HUES64 (cell line): ENCODE data around the gene DNAH17.

Experiments
- H3K27ac ChIP-seq: 2 replicates; pipeline ENCODE4 v1.7.0; 2013; ENCODE audit warnings: low read depth, low read length, inconsistent platforms
- H3K27me3 ChIP-seq: 2 replicates; pipeline ENCODE4 v1.6.1; 2013; ENCODE audit warnings: mild to moderate bottlenecking, low read length; ENCODE audit not compliant: insufficient read depth
- H3K36me3 ChIP-seq: 2 replicates; pipeline ENCODE4 v1.6.1; 2013; ENCODE audit warnings: mild to moderate bottlenecking, low read length; ENCODE audit not compliant: insufficient read depth
- H3K4me1 ChIP-seq: 2 replicates; pipeline ENCODE4 v1.6.1; 2013; ENCODE audit warnings: mild to moderate bottlenecking, low read length, moderate library complexity; ENCODE audit not compliant: insufficient read depth
- H3K4me3 ChIP-seq: 2 replicates; pipeline ENCODE4 v1.5.1; 2013; ENCODE audit warnings: mild to moderate bottlenecking, low read length, moderate library complexity
- H3K9ac ChIP-seq: 2 replicates; pipeline ENCODE4 v1.6.1; 2013; ENCODE audit warnings: mild to moderate bottlenecking, low read depth, low read length
- H3K9me3 ChIP-seq: 2 replicates; pipeline ENCODE4 v1.6.1; 2013; ENCODE audit warnings: low read depth, low read length; ENCODE audit not compliant: insufficient read depth
- WGBS: fragments of 150-250, 120-280 bp; methylation state at CpG from one replicate; pipeline ENCODE4 v1.1.7; 2013; ENCODE audit warnings: missing lambda C conversion rate; 5-methylcytosine and 5-hydroxymethylcytosine counted together

DNAH17 gene

GRCh38 chr17:78462148-78462547, 115.0 kb downstream of the DNAH17 start:
- Histone ChIP-seq H3K4me3 (no peak overlapping the region), H3K27me3 (no peaks in the 10 kb centered on the region), H3K9ac (no peak overlapping the region), H3K36me3 (no peaks in the 10 kb centered on the region), H3K9me3 (no peaks in the 10 kb centered on the region), H3K4me1 (no peaks in the 10 kb centered on the region), H3K27ac (no peak overlapping the region)
- 72% methylated on average over 8 of the region's 8 CpGs for WGBS

DNA sequence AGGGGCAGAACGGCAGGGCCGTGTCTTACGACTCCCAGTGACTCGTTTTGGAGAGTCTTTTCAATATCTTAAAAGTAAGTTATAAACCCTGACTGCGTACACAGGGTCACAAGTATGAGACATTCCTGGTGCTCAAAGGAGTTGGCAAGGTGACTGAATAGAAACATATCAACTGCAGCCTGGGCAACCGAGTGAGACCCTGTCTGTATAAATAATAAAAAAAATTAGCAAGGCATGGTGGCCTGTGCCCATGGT, 115.5 kb downstream of the DNAH17 start:
- H3K9ac ChIP-seq = no peak overlapping the region
- no peak overlapping the region for H3K27ac ChIP-seq
- no peaks in the 10 kb centered on the region for H3K9me3 ChIP-seq
- no peaks in the 10 kb centered on the region for H3K36me3 ChIP-seq
- no peaks in the 10 kb centered on the region for H3K27me3 ChIP-seq
- WGBS = 79% methylated on average over 6 of the region's 6 CpGs
- H3K4me3 ChIP-seq = no peak overlapping the region
- H3K4me1 ChIP-seq = no peaks in the 10 kb centered on the region

DNA sequence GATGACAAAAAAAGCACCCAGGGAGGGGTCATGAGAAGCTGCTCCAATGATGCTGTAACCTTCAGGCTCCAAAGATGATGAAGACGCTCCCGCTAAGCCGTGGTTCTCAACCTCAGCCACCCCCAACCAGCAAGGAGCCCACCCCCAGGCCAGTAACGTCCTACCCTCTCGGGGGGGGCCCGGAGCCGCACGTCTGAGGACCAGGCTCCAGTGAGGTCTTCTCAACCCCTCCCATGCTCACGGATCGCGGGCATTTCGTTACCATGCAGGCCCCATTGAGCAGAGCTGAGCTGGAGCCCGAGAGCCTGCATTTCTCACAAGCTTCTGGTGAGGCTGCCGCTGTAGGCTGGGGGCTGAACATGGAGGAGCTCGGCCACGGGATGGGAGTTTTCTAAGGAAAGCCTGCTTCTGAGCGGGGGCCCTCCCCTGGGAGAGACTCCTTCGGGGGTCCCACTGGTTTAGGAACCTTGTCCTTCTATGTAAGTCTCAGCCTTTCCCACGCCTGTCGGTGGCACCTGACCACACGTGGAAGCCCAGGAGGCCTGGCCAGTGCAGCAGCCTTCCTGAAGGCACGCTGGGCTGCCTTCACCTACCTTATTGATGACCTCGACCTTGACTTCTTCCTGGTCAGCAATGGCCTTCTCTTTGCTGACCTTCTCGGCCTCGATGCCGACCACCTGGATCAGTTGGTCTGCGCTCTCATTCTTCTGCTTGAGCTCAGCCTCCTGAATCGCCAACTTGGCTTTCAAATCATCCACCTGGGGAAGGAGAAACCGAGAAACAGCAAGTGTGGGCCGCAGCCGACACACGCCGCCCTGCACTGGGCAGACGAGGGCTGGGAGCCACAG, 116.0 kb downstream of the DNAH17 start:
- H3K27me3 ChIP-seq = no peaks in the 10 kb centered on the region
- WGBS = 93% methylated on average over 34 of the region's 34 CpGs

DNA sequence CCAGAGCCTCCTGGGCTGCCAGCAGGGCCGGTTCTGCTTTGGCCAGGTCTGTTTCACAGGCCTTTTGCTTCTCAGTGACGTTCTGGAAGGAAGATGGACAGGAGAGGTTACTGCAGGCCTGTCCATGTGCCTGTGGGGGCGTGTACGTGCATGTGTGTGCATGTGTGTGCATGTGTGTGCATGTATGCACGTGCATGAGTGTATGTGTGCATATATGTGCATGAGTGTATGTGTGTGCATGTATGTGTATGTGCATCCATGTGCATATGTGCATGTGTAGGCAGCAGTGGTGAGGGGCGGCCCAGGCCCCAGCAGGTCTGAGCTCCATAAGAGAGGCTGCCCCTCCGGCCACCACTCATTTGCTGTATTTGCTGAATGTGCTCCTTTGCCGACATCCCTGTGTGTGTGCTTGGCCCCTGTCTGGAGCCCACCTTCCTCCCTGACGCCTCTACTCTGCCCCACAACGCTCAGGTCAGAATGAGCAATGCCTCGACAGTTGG, 117.0 kb downstream of the DNAH17 start:
- Histone ChIP-seq H3K4me1 (no peaks in the 10 kb centered on the region), H3K9me3 (no peaks in the 10 kb centered on the region), H3K27ac (no peak overlapping the region), H3K27me3 (no peaks in the 10 kb centered on the region), H3K4me3 (no peak overlapping the region), H3K36me3 (no peaks in the 10 kb centered on the region), H3K9ac (no peak overlapping the region)
- 85% methylated on average over 11 of the region's 11 CpGs for WGBS

More for the DNA sequence above, 116.0 kb downstream of the DNAH17 start:
- H3K36me3 ChIP-seq = no peaks in the 10 kb centered on the region
- H3K9me3 ChIP-seq = no peaks in the 10 kb centered on the region
- H3K4me1 ChIP-seq = no peaks in the 10 kb centered on the region
- H3K27ac ChIP-seq = no peak overlapping the region
- no peak overlapping the region for H3K4me3 ChIP-seq
- H3K9ac ChIP-seq = no peak overlapping the region

DNA sequence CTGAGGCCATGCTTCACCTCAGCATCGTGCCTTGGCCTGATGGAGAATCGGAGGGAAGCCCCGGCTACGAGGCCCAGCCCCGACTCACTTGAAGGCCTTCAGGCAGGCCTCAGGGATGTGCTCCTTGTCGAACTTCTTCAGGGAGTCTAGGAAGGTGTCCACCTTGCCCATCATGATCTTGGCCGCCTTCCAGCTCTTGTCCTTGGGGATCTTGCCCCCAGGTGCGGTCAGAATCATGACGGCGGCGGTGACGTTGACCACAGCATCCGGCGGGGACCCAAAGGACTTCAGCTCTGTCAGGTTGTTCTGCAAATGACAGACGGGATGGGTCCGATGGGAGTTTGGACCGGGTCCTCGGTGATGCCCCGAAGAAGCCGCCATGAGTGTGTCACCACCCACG, 117.5 kb downstream of the DNAH17 start:
- H3K27ac ChIP-seq = no peak overlapping the region
- H3K9ac ChIP-seq = no peak overlapping the region
- no peaks in the 10 kb centered on the region for H3K4me1 ChIP-seq
- H3K27me3 ChIP-seq = no peaks in the 10 kb centered on the region
- no peaks in the 10 kb centered on the region for H3K36me3 ChIP-seq
- H3K4me3 ChIP-seq = no peak overlapping the region
- H3K9me3 ChIP-seq = no peaks in the 10 kb centered on the region
- WGBS = 95% methylated on average over 21 of the region's 21 CpGs

GRCh38 chr17:78458736-78459335, 118.4 kb downstream of the DNAH17 start:
- WGBS = 94% methylated on average over 37 of the region's 37 CpGs
- no peaks in the 10 kb centered on the region for H3K27me3 ChIP-seq
- no peak overlapping the region for H3K9ac ChIP-seq
- H3K27ac ChIP-seq = no peak overlapping the region
- H3K4me3 ChIP-seq = no peak overlapping the region
- no peaks in the 10 kb centered on the region for H3K36me3 ChIP-seq
- H3K4me1 ChIP-seq = no peaks in the 10 kb centered on the region
- H3K9me3 ChIP-seq = no peaks in the 10 kb centered on the region

DNA sequence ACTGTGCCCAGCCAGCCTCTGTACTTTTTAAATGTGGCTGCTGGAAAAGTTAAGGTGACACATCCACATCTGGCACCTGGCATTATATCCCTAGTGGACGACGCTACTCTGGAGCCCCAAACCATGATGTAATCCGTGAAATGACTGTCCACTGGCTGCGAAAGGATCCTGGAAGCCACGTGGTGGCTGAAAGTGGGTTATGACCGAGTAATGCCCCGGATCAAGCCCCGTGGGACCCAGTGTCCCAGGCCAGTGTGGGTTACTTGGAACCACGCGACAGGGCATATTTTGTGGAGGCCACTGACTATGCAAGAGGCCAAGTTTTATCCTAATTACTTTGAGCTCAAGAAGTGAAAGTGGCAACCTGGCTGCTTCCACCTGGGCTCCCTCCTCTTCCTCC, 119.1 kb downstream of the DNAH17 start:
- WGBS = 96% methylated on average over 10 of the region's 10 CpGs
- H3K27me3 ChIP-seq = no peaks in the 10 kb centered on the region
- H3K27ac ChIP-seq = no peak overlapping the region
- H3K36me3 ChIP-seq = no peaks in the 10 kb centered on the region
- H3K4me3 ChIP-seq = no peak overlapping the region
- no peaks in the 10 kb centered on the region for H3K9me3 ChIP-seq
- H3K4me1 ChIP-seq = no peaks in the 10 kb centered on the region
- H3K9ac ChIP-seq = no peak overlapping the region

GRCh38 chr17:78454346-78454745, 122.8 kb downstream of the DNAH17 start:
- H3K36me3 ChIP-seq = no peaks in the 10 kb centered on the region
- H3K27ac ChIP-seq = no peak overlapping the region
- WGBS = 97% methylated on average over 20 of the region's 20 CpGs
- H3K4me1 ChIP-seq = no peaks in the 10 kb centered on the region
- no peak overlapping the region for H3K9ac ChIP-seq
- no peaks in the 10 kb centered on the region; the same call in 1 of the 2 replicates for H3K27me3 ChIP-seq
- H3K4me3 ChIP-seq = no peak overlapping the region
- no peaks in the 10 kb centered on the region for H3K9me3 ChIP-seq

DNA sequence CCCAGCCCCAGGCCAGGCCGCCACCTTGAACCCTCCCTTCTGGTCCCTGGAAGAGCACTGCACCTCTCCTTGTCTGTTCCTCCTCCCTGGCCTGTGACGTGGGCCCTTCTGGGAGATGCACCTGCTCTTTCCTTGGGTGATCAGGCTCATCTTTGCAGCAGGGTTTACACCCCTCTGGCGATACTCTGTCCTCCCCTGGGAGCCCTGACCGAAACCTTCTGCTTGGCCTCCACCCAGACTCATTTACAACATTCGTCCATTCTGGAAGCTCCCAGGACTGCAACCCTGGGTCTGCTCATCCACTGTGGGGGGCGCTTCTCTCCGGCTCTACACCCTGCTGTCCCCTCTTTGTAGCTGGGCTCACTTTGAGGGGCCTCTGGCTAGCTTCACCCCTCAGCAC, 125.4 kb downstream of the DNAH17 start:
- Histone ChIP-seq H3K4me1 (no peaks in the 10 kb centered on the region), H3K36me3 (no peaks in the 10 kb centered on the region), H3K9me3 (no peaks in the 10 kb centered on the region), H3K4me3 (no peak overlapping the region), H3K9ac (no peak overlapping the region), H3K27me3 (no peaks in the 10 kb centered on the region; the same call in 1 of the 2 replicates), H3K27ac (no peak overlapping the region)
- 89% methylated on average over 7 of the region's 7 CpGs for WGBS

GRCh38 chr17:78450696-78451345, 126.4 kb downstream of the DNAH17 start:
- Histone ChIP-seq H3K9ac (no peak overlapping the region), H3K9me3 (no peaks in the 10 kb centered on the region), H3K27me3 (no peaks in the 10 kb centered on the region; the same call in 1 of the 2 replicates), H3K36me3 (no peaks in the 10 kb centered on the region), H3K4me3 (no peak overlapping the region), H3K27ac (no peak overlapping the region), H3K4me1 (no peaks in the 10 kb centered on the region)
- WGBS = 82% methylated on average over 20 of the region's 20 CpGs

- Histone ChIP-seq H3K27ac (no peak overlapping the region), H3K9me3 (no peaks in the 10 kb centered on the region), H3K4me3 (no peak overlapping the region), H3K36me3 (no peaks in the 10 kb centered on the region), H3K27me3 (no peaks in the 10 kb centered on the region; the same call in 1 of the 2 replicates), H3K4me1 (no peaks in the 10 kb centered on the region), H3K9ac (no peak overlapping the region)
- WGBS = 92% methylated on average over 14 of the region's 14 CpGs
Observed at GRCh38 chr17:78449983-78450595, 127.1 kb downstream of the DNAH17 start.
